Measurements from ENCODE around the gene METTL9. TPM values are rescaled to one million over a fixed set of nuclear protein-coding genes. Genes with fewer than 3 reads are reported as not detected.
"Not testable (repeated sequence)": the region's sequence is repeated elsewhere in the genome, so short reads cannot be mapped to it uniquely, and the experiment has no call there.

The METTL9 gene
- polyA plus RNA-seq, 1 experiment, result 46.3 TPM

- Histone ChIP-seq H3K27me3 (ENCODE audit: control insufficient read depth, insufficient read depth, low read length) (no peaks in the 10 kb centered on the region; the same call in 1 of the 2 replicates), H3K36me3 (ENCODE audit: control insufficient read depth, insufficient read depth, low read length) (no peaks in the 10 kb centered on the region), H3K4me3 (ENCODE audit: low read depth, low read length) (no peak overlapping the region)
- no peak for TF ChIP-seq CTCF (IDR thresholded peaks at IDR 0.05; ENCODE audit: insufficient read depth, low read depth, low read length)
- no peak for DNase-seq (ENCODE audit: low read depth)
- ChIA-PET POLR2A (no interaction called here), CTCF (interaction anchor here (1.0 to 1.5 kb wide), 2 partner anchors 15 to 26 kb away, joined by 3 to 5 read pairs; no protein-coding TSS in a partner anchor)
Observed at GRCh38 chr16:21683184-21683583, 83.8 kb downstream of the METTL9 start.

DNA sequence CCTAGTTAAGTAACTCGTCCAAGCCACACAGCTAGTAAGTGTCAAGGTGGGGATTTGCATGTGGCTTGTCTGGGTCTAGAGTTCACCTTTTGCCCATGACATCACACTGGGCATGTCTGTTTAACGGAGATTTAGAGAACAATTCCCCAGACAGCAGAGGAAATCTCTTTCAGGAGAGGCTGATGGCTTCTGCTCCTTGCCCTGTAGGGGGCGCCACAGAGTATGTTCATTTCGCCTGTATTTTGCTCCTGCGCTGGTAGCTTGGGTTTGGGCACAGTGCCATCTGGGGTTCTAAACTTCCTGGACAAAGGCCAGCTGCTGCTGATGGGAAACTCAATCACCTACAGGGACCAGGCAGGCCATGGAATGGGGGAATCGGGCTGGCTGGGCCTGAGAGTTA is 84.8 kb downstream of the METTL9 start:
- CTCF ChIA-PET, result interaction anchor here (0.6 to 1.5 kb wide), 4 partner anchors 13 to 102 kb away, joined by 3 to 6 read pairs (median 3); no protein-coding TSS in a partner anchor
- Histone ChIP-seq H3K36me3 (ENCODE audit: control insufficient read depth, insufficient read depth, low read length) (no peaks in the 10 kb centered on the region), H3K27me3 (ENCODE audit: control insufficient read depth, insufficient read depth, low read length) (no peaks in the 10 kb centered on the region; the same call in 1 of the 2 replicates), H3K4me3 (ENCODE audit: low read depth, low read length) (no peak overlapping the region)
- peak; percentile 49 for TF ChIP-seq CTCF (IDR thresholded peaks at IDR 0.05; ENCODE audit: insufficient read depth, low read depth, low read length)
- no peak for DNase-seq (ENCODE audit: low read depth)
- POLR2A ChIA-PET, result no interaction called here

DNA sequence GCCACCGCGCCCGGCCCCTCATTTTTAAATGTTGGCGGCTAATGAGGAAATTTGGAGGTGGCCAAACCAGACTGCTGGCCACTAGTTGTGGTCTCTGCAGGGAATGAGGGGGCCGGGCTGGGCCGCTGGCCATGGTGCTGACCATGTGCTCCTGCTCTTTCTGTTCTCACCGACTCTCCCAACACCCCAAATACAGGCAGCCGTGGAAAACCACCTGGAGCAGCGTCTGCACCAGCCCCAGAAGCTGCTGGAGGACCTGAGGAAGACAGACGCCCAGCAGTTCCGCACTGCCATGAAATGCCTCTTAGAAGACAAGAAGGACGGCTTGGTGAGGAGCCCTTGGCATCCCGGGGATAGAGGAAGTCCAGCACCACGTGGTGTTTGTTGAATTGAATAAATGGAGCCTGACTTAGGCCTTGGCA is 85.7 kb downstream of the METTL9 start:
- H3K36me3 ChIP-seq (ENCODE audit: control insufficient read depth, insufficient read depth, low read length), result no peaks in the 10 kb centered on the region
- no peak for DNase-seq (ENCODE audit: low read depth)
- CTCF ChIA-PET, result interaction anchor here (0.6 to 1.5 kb wide), 4 partner anchors 14 to 102 kb away, joined by 3 to 6 read pairs (median 3); no protein-coding TSS in a partner anchor
- POLR2A ChIA-PET, result no interaction called here
- H3K4me3 ChIP-seq (ENCODE audit: low read depth, low read length), result no peak overlapping the region
- no peaks in the 10 kb centered on the region; the same call in 1 of the 2 replicates for H3K27me3 ChIP-seq (ENCODE audit: control insufficient read depth, insufficient read depth, low read length)
- TF ChIP-seq CTCF (IDR thresholded peaks at IDR 0.05; ENCODE audit: insufficient read depth, low read depth, low read length), result no peak

DNA sequence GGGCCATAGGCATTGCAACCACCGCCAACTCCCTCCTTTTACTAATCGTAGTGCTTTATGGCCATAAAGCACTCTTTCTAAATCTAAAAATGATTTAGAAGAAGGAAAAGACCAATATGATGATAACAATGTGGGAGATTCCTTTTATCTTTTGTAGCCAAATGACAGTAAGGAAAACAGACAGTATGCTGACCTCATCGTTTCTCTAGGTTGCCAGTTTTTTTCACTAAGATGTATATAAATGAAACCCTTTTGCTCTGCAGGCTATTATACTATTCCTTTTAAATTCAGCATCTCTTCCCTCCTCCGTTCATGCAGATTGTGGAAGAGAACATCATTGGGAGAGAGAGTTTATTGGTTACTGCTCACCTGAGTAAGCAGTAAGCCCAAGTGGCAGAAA is 89.7 kb downstream of the METTL9 start:
- no peak for DNase-seq (ENCODE audit: low read depth)
- ChIA-PET CTCF (no interaction called here), POLR2A (no interaction called here)
- TF ChIP-seq CTCF (IDR thresholded peaks at IDR 0.05; ENCODE audit: insufficient read depth, low read depth, low read length), result no peak
- Histone ChIP-seq H3K4me3 (ENCODE audit: low read depth, low read length) (no peak overlapping the region), H3K36me3 (ENCODE audit: control insufficient read depth, insufficient read depth, low read length) (no peaks in the 10 kb centered on the region), H3K27me3 (ENCODE audit: control insufficient read depth, insufficient read depth, low read length) (no peaks in the 10 kb centered on the region; the same call in 1 of the 2 replicates)

DNA sequence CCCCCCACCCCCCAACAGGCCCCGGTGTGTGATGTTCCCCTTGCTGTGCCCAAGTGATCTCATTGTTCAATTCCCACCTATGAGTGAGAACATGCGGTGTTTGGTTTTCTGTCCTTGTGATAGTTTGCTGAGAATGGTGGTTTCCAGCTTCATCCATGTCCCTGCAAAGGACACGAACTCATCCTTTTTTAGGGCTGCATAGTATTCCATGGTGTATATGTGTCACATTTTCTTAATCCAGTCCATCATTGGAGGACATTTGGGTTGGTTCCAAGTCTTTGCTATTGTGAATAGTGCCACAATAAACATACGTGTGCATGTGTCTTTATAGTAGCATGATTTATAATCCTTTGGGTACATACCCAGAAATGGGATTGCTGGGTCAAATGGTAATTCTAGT is 91.6 kb downstream of the METTL9 start:
- H3K4me3 ChIP-seq (ENCODE audit: low read depth, low read length); POLR2A ChIA-PET; DNase-seq (ENCODE audit: low read depth); H3K36me3 ChIP-seq (ENCODE audit: control insufficient read depth, insufficient read depth, low read length); H3K27me3 ChIP-seq (ENCODE audit: control insufficient read depth, insufficient read depth, low read length): not testable (repeated sequence)
- CTCF ChIA-PET, result interaction anchor here (0.7 kb wide), 1 partner anchor 33 kb away, joined by 3 read pairs; no protein-coding TSS in a partner anchor

- ChIA-PET CTCF (interaction anchor here (3.1 kb wide), 1 partner anchor 14 kb away, joined by 13 read pairs; no protein-coding TSS in a partner anchor), POLR2A (no interaction called here)
- DNase-seq (ENCODE audit: low read depth), result no peak
- peaks cover 2% of the 10 kb centered on the region; the same call in 1 of the 2 replicates for H3K27me3 ChIP-seq (ENCODE audit: control insufficient read depth, insufficient read depth, low read length)
- H3K4me3 ChIP-seq (ENCODE audit: low read depth, low read length), result no peak overlapping the region
- H3K36me3 ChIP-seq (ENCODE audit: control insufficient read depth, insufficient read depth, low read length), result no peaks in the 10 kb centered on the region
- no peak for TF ChIP-seq CTCF (IDR thresholded peaks at IDR 0.05; ENCODE audit: insufficient read depth, low read depth, low read length)
Observed at GRCh38 chr16:21694609-21695008, 95.2 kb downstream of the METTL9 start.
